ENCODE data around the gene ANKRD27. TPM values are rescaled to one million over a fixed set of nuclear protein-coding genes. Genes with fewer than 3 reads are reported as not detected.
"Not testable (repeated sequence)": the region's sequence is repeated elsewhere in the genome, so short reads cannot be mapped to it uniquely, and the experiment has no call there.

Gene ANKRD27
- total RNA-seq, 1 experiment from 2014 or later, result 40.7 TPM

- DNase-seq; H3K4me3 ChIP-seq (ENCODE audit: insufficient read depth, low read depth, low read length); H3K36me3 ChIP-seq (replicated peaks; ENCODE audit: control insufficient read depth, insufficient read depth, low read length): not testable (repeated sequence)
- peaks cover 16% of the 10 kb centered on the region for H3K27me3 ChIP-seq (ENCODE audit: control insufficient read depth, insufficient read depth, low read length)
These were observed 19.9 kb upstream of the ANKRD27 start for GRCh38 chr19:32694851-32695250.

DNA sequence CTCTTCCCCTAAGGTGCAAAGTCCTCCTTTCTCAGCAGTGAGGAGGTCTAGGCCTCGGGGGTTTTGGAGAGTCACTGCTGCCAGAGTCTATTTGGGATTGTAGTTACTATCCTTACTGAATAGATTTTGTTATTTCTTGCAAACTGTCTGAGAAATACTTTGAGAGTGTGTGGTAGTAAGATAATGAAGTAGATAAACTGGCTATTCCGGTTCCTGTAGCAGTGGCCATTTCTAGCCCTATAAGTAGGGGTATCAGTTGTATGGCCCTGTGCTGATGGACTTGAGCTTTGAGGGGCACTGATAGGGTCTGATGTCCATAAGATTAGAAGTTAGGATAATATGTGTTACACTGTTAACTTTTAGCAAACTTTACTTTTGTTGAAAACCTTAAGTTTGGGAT lies 19.3 kb upstream of the ANKRD27 start:
- not testable (repeated sequence) for H3K36me3 ChIP-seq (replicated peaks; ENCODE audit: control insufficient read depth, insufficient read depth, low read length); H3K4me3 ChIP-seq (ENCODE audit: insufficient read depth, low read depth, low read length); DNase-seq
- H3K27me3 ChIP-seq (ENCODE audit: control insufficient read depth, insufficient read depth, low read length), result peaks cover 16% of the 10 kb centered on the region

DNA sequence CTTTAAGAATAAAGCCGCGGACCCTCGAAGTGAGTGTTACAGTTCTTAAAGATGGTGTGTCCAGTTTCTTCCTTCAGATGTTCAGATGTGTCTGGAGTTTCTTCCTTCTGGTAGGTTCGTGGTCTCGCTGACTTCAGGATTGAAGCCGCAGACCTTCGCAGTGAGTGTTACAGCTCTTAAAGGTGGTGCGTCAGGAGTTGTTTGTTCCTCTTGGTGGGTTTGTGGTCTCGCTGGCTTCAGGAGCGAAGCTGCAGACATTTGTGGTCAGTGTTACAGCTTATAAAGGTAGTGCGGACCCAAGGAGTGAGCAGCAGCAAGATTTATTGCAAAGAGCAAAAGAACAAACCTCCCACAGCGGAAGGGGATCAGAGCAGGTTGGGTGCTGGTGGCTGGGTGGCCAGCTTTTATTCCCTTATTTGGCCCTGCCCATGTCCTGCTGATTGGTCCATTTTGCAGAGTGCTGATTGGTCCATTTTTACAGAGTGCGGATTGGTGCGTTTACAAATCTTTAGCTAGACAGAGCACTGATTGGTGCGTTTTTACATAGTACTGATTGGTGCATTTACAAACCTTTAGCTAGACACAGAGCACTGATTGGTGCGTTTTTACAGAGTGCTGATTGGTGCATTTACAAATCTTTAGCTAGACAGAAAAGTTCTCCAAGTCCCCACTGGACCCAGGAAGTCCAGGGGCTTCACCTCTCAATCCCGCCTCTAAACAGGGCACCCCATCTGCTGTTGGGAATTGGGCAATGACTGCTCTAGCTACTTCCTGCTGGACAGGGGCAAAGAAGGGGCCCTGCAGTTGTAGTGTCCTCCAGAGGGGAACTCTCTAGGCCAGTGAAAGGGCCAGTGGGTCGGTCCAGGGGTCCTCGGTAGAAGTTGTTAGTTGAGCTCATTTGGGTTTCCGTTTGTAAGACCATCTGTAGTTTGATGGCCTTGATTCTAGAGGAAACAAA lies 18.4 kb upstream of the ANKRD27 start:
- H3K36me3 ChIP-seq (replicated peaks; ENCODE audit: control insufficient read depth, insufficient read depth, low read length); H3K4me3 ChIP-seq (ENCODE audit: insufficient read depth, low read depth, low read length); DNase-seq: not testable (repeated sequence)
- peaks cover 16% of the 10 kb centered on the region for H3K27me3 ChIP-seq (ENCODE audit: control insufficient read depth, insufficient read depth, low read length)

DNA sequence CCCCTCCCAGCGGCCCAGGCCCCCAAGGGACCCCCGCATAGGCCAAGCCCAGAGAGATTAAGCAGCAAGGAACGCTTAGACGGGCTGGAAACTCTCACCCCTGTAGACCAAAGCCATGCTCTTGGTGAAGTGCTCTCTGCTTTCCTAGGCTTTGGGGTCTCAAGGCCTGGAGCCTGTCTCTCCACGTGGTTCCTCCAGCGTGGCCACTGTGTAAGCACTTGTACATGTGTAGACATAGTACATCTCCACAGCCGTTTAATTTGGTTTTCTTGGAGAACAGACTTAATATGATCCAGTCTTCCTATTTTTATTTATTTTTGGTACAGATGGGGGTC lies 17.7 kb upstream of the ANKRD27 start:
- DNase-seq, result no peak
- Histone ChIP-seq H3K36me3 (replicated peaks; ENCODE audit: control insufficient read depth, insufficient read depth, low read length) (no peaks in the 10 kb centered on the region), H3K27me3 (ENCODE audit: control insufficient read depth, insufficient read depth, low read length) (peaks cover 16% of the 10 kb centered on the region), H3K4me3 (ENCODE audit: insufficient read depth, low read depth, low read length) (peak overlapping the region; percentile 45)

GRCh38 chr19:32691952-32692726 lies 17.2 kb upstream of the ANKRD27 start:
- Histone ChIP-seq H3K36me3 (replicated peaks; ENCODE audit: control insufficient read depth, insufficient read depth, low read length) (no peaks in the 10 kb centered on the region), H3K27me3 (ENCODE audit: control insufficient read depth, insufficient read depth, low read length) (peaks cover 16% of the 10 kb centered on the region), H3K4me3 (ENCODE audit: insufficient read depth, low read depth, low read length) (peak overlapping the region; percentile 45)
- peak; percentile 84 for DNase-seq

DNA sequence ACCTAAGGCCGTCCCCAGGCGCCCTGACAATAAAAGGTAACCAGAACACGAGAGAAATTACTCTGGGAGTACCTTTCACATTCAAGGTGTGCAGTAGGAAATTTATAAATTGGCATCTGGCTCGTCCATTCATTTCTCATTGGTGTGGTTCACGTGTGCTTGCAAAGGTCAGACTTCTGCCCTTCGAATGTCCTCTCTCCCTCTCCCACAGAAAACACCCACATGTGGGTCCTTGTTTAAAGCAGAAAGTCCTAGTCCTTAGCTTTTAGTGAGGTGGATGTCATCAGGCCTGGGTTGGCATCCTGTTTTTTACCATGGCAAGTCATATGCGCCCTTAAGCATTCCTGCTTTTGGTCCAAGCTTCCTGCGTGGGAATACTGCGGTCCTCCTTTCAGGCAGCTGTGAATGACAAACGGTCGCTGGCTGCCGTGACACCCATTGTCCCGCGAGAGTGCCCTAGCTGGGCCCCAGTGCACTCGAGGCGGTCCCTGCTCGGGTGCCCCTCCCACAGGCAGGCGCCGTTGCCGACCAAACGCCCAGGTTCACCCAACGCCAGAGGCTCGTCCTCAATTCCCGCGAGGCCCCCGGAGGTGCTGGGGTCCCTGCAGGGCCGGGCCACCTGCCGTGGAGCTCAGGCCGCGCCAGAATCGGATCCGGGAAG lies 16.4 kb upstream of the ANKRD27 start, which contains the start of gene NUDT19:
Gene NUDT19 (plus strand): TSS at position 531 of the 661 bp plus-strand sequence. CDS start 140 bp downstream, outside the sequence.
- peak; percentile 23 for DNase-seq
- Histone ChIP-seq H3K27me3 (ENCODE audit: control insufficient read depth, insufficient read depth, low read length) (peaks cover 16% of the 10 kb centered on the region), H3K4me3 (ENCODE audit: insufficient read depth, low read depth, low read length) (peak within 1 kb of the TSS; percentile 45), H3K36me3 (replicated peaks; ENCODE audit: control insufficient read depth, insufficient read depth, low read length) (no peaks in the 10 kb centered on the region)

DNA sequence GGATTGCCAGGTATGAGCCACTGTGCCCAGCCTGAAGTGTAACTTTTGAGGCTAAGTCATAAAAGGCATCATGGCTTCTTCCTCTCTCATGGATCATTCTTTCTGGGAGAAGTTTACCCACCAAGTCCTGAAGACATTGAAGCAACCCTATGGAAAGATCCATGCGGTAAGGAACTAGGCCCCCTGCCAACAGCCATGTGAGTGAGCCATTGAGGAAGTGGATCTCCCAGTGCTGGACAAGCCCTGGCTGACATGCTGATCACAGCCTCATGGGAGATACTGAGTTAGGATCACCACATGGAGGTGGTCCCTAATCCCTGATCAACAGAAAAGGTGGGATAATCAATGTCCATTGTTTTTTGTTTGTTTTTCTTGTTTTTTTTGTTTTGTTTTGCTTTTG lies 13.3 kb upstream of the ANKRD27 start:
- Histone ChIP-seq H3K4me3 (ENCODE audit: insufficient read depth, low read depth, low read length) (no peak overlapping the region), H3K27me3 (ENCODE audit: control insufficient read depth, insufficient read depth, low read length) (peaks cover 16% of the 10 kb centered on the region), H3K36me3 (replicated peaks; ENCODE audit: control insufficient read depth, insufficient read depth, low read length) (no peaks in the 10 kb centered on the region)
- DNase-seq, result no peak

GRCh38 chr19:32687681-32688080 lies 12.7 kb upstream of the ANKRD27 start:
- H3K36me3 ChIP-seq (replicated peaks; ENCODE audit: control insufficient read depth, insufficient read depth, low read length), result no peaks in the 10 kb centered on the region
- H3K27me3 ChIP-seq (ENCODE audit: control insufficient read depth, insufficient read depth, low read length), result peaks cover 13% of the 10 kb centered on the region
- H3K4me3 ChIP-seq (ENCODE audit: insufficient read depth, low read depth, low read length), result no peak overlapping the region
- no peak for DNase-seq

DNA sequence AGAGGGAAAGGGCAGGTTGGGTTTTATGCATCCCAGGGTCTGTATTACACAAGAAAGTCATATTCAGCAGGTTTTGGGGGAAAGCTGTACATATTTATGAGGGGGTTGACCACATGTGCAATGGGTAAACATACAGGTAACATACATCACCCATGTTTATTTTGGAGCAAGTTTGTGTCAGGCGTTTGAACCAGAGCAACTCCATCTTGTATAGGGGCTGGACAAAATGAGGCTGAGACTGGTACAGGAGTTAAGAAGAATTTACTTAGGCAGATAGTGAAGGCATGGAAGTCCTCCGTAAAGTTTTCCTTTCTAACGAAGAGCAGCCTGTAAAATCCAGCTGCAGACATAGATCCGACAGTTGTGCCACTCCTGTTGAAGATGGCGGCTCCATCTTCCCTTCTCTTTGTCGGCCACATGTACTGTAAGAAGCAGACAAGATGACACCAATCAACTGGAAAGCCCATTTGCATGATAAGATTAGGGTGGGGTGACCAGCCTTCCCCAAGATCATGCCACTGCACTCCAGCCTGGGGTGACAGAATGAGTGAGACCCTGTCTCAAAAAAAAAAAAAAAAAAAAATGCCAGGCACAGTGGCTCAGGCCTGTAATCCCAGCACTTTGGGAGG lies 12.0 kb upstream of the ANKRD27 start:
- H3K36me3 ChIP-seq (replicated peaks; ENCODE audit: control insufficient read depth, insufficient read depth, low read length), result no peaks in the 10 kb centered on the region
- no peak for DNase-seq
- peaks cover 7% of the 10 kb centered on the region for H3K27me3 ChIP-seq (ENCODE audit: control insufficient read depth, insufficient read depth, low read length)
- H3K4me3 ChIP-seq (ENCODE audit: insufficient read depth, low read depth, low read length), result no peak overlapping the region

DNA sequence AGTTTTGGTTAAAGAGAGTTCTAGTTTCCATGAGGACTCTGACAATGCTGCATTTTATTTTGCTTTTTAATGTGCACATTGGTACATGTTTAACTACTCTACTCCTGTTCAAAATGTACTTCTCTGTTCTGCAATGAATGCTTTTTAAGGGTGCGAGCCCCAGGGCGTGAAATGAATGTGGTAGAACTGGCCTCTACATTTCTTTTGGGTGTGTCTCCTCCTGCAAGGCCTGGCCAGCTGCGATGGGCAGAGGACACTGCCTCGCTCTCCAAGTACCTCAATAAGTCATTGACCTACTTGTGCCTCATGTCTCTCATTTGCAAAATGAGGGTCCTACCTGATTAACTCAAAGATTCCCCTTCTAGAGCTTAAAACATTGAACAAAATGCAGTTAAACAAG lies 7.3 kb upstream of the ANKRD27 start:
- Histone ChIP-seq H3K4me3 (ENCODE audit: insufficient read depth, low read depth, low read length) (no peak overlapping the region), H3K36me3 (replicated peaks; ENCODE audit: control insufficient read depth, insufficient read depth, low read length) (no peaks in the 10 kb centered on the region)
- no peak for DNase-seq

GRCh38 chr19:32680986-32681385 lies 6.0 kb upstream of the ANKRD27 start:
- Histone ChIP-seq H3K36me3 (replicated peaks; ENCODE audit: control insufficient read depth, insufficient read depth, low read length) (no peaks in the 10 kb centered on the region), H3K4me3 (ENCODE audit: insufficient read depth, low read depth, low read length) (no peak overlapping the region), H3K27me3 (ENCODE audit: control insufficient read depth, insufficient read depth, low read length) (peaks cover 23% of the 10 kb centered on the region)
- no peak for DNase-seq

More for the DNA sequence above, 7.3 kb upstream of the ANKRD27 start:
- peaks cover 10% of the 10 kb centered on the region for H3K27me3 ChIP-seq (ENCODE audit: control insufficient read depth, insufficient read depth, low read length)

GRCh38 chr19:32677657-32678056 lies 2.7 kb upstream of the ANKRD27 start:
- Histone ChIP-seq H3K27me3 (ENCODE audit: control insufficient read depth, insufficient read depth, low read length) (peaks cover 29% of the 10 kb centered on the region), H3K4me3 (ENCODE audit: insufficient read depth, low read depth, low read length) (no peak overlapping the region), H3K36me3 (replicated peaks; ENCODE audit: control insufficient read depth, insufficient read depth, low read length) (no peaks in the 10 kb centered on the region)
- DNase-seq, result peak; percentile 80

GRCh38 chr19:32676895-32677359 lies 1.9 kb upstream of the ANKRD27 start:
- no peak for DNase-seq
- H3K27me3 ChIP-seq (ENCODE audit: control insufficient read depth, insufficient read depth, low read length), result peaks cover 29% of the 10 kb centered on the region
- peak overlapping the region; percentile 72 for H3K4me3 ChIP-seq (ENCODE audit: insufficient read depth, low read depth, low read length)
- no peaks in the 10 kb centered on the region for H3K36me3 ChIP-seq (replicated peaks; ENCODE audit: control insufficient read depth, insufficient read depth, low read length)

Measured in H7 (cell line).